ENCODE results near the gene KCNMA1.

The KCNMA1 gene

DNA sequence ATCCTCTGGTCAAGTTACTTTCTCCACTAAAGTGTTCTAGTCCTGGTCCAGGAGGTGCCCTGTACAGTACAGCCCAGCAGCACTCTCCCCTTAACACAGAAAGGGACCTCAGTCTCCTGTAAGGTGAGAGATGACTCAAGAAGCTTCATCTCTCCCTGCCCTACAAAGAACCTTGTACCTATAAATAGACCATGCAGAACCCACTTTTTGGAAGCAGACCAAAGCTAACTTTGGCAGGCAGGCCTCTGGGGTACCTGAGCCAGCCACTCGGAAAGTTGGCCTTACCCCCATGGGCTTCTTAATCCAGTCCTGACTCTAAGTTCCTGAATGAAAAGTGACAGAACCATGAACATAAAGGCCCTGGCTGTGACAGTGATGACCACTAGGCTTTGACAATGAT is 454.8 kb downstream of the KCNMA1 start:
- Histone ChIP-seq H3K4me1 (ENCODE audit: control insufficient read depth, insufficient read depth, low read length) (0 out of 2 replicates have a peak, but pooled peaks cover 2% of the 10 kb centered on the region), H3K9me3 (ENCODE audit: control insufficient read depth, insufficient read depth, low read length) (no peaks in the 10 kb centered on the region), H3K4me3 (ENCODE audit: low read length) (no peak overlapping the region), H3K36me3 (ENCODE audit: control insufficient read depth, insufficient read depth, low read length) (no peaks in the 10 kb centered on the region), H3K27ac (ENCODE audit: low read length) (no peak overlapping the region), H3K27me3 (ENCODE audit: control insufficient read depth, insufficient read depth, low read length) (no peaks in the 10 kb centered on the region)
- no CpG with 5 or more reads among the region's 1 CpG for WGBS (ENCODE audit: insufficient coverage, insufficient read length)
- DNase-seq (ENCODE audit: low read depth, low spot score): no peak

GRCh38 chr10:77180794-77181193 is 456.8 kb downstream of the KCNMA1 start:
- Histone ChIP-seq H3K4me3 (ENCODE audit: low read length) (no peak overlapping the region), H3K27ac (ENCODE audit: low read length) (no peak overlapping the region)
- WGBS (ENCODE audit: insufficient coverage, insufficient read length): no CpG with 5 or more reads among the region's 2 CpGs

DNA sequence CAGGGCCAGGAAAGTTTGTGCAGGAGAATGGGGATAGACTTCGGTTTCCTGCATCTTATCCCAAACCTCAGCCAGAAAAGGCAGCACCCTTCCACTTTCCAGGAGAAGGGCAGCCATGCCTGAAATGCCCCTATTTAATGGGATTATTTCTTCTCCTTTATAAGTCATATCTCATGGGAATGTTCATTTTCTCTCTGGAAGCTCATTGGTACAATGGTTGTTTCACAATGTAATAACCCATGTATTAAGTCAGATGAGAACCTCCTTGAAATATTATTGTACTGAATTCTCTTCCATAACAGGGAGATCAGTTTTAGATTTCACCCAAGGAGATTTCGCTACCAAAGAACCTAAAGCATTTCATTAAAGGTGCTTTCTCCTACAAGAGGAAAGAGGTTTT is 457.5 kb downstream of the KCNMA1 start:
- Histone ChIP-seq H3K9me3 (ENCODE audit: control insufficient read depth, insufficient read depth, low read length) (no peaks in the 10 kb centered on the region), H3K4me1 (ENCODE audit: control insufficient read depth, insufficient read depth, low read length) (0 out of 2 replicates have a peak, but pooled peaks cover 2% of the 10 kb centered on the region), H3K27me3 (ENCODE audit: control insufficient read depth, insufficient read depth, low read length) (no peaks in the 10 kb centered on the region), H3K4me3 (ENCODE audit: low read length) (no peak overlapping the region), H3K36me3 (ENCODE audit: control insufficient read depth, insufficient read depth, low read length) (no peaks in the 10 kb centered on the region), H3K27ac (ENCODE audit: low read length) (no peak overlapping the region)
- WGBS (ENCODE audit: insufficient coverage, insufficient read length): no CpG with 5 or more reads among the region's 2 CpGs
- DNase-seq (ENCODE audit: low read depth, low spot score): no peak

More at GRCh38 chr10:77180794-77181193, 456.8 kb downstream of the KCNMA1 start:
- H3K27me3 ChIP-seq (ENCODE audit: control insufficient read depth, insufficient read depth, low read length): no peaks in the 10 kb centered on the region
- 0 out of 2 replicates have a peak, but pooled peaks cover 2% of the 10 kb centered on the region for H3K4me1 ChIP-seq (ENCODE audit: control insufficient read depth, insufficient read depth, low read length)
- H3K9me3 ChIP-seq (ENCODE audit: control insufficient read depth, insufficient read depth, low read length): no peaks in the 10 kb centered on the region
- no peak for DNase-seq (ENCODE audit: low read depth, low spot score)
- no peaks in the 10 kb centered on the region for H3K36me3 ChIP-seq (ENCODE audit: control insufficient read depth, insufficient read depth, low read length)

- Histone ChIP-seq H3K36me3 (ENCODE audit: control insufficient read depth, insufficient read depth, low read length) (no peaks in the 10 kb centered on the region), H3K27ac (ENCODE audit: low read length) (no peak overlapping the region), H3K27me3 (ENCODE audit: control insufficient read depth, insufficient read depth, low read length) (no peaks in the 10 kb centered on the region), H3K4me3 (ENCODE audit: low read length) (no peak overlapping the region), H3K4me1 (ENCODE audit: control insufficient read depth, insufficient read depth, low read length) (0 out of 2 replicates have a peak, but pooled peaks cover 2% of the 10 kb centered on the region), H3K9me3 (ENCODE audit: control insufficient read depth, insufficient read depth, low read length) (no peaks in the 10 kb centered on the region)
- WGBS (ENCODE audit: insufficient coverage, insufficient read length): no CpG with 5 or more reads among the region's 12 CpGs
- DNase-seq (ENCODE audit: low read depth, low spot score): no peak
Measured at GRCh38 chr10:77179015-77179695, 458.5 kb downstream of the KCNMA1 start.

DNA sequence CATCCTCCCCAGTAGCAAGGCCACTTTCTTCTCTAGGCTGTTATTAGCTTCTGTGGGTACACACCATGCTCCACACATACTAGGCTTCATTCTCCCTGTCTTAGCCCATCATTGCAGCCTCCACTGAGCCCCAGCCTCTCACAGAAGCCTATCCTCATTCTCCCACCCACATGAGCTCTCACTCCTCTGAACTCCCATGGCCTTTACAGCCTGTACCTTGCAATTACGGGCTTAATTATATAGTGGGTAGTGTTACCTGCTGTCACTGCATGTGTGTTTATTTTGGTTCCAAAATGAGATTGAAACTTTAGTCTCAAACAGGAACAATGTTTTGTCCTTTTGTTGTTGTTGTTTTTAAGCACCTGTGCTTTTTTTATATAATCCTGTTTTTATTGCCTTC is 460.0 kb downstream of the KCNMA1 start:
- no peak for DNase-seq (ENCODE audit: low read depth, low spot score)
- no CpG with 5 or more reads among the region's 1 CpG for WGBS (ENCODE audit: insufficient coverage, insufficient read length)

DNA sequence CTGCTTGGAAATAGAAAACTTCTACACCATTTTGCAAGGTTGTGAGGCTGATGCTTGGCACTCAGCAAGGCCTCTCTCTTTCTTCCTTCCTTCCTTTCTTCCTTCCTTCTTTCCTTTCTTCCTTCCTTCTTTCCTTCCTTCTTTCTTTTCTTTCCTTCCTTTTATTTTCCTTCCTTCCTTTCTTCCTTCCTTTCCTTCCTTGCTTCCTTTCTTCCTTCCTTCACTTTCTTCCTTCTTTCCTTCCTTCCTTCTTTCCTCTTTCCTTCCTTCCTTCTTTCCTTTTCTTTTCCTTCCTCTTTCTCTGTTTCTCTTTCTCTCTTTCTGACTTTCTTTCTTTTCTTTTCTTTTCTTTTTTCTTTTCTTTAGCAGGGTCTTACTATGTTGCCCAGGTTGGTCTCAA is 460.4 kb downstream of the KCNMA1 start:
- Histone ChIP-seq H3K36me3 (ENCODE audit: control insufficient read depth, insufficient read depth, low read length) (no peaks in the 10 kb centered on the region), H3K4me3 (ENCODE audit: low read length) (no peak overlapping the region), H3K27me3 (ENCODE audit: control insufficient read depth, insufficient read depth, low read length) (no peaks in the 10 kb centered on the region), H3K4me1 (ENCODE audit: control insufficient read depth, insufficient read depth, low read length) (0 out of 2 replicates have a peak, but pooled peaks cover 2% of the 10 kb centered on the region), H3K27ac (ENCODE audit: low read length) (no peak overlapping the region), H3K9me3 (ENCODE audit: control insufficient read depth, insufficient read depth, low read length) (no peaks in the 10 kb centered on the region)
- DNase-seq (ENCODE audit: low read depth, low spot score): no peak

More for the DNA sequence above, 460.0 kb downstream of the KCNMA1 start:
- no peak overlapping the region for H3K4me3 ChIP-seq (ENCODE audit: low read length)
- H3K36me3 ChIP-seq (ENCODE audit: control insufficient read depth, insufficient read depth, low read length): no peaks in the 10 kb centered on the region
- H3K9me3 ChIP-seq (ENCODE audit: control insufficient read depth, insufficient read depth, low read length): no peaks in the 10 kb centered on the region
- H3K4me1 ChIP-seq (ENCODE audit: control insufficient read depth, insufficient read depth, low read length): 0 out of 2 replicates have a peak, but pooled peaks cover 2% of the 10 kb centered on the region
- H3K27me3 ChIP-seq (ENCODE audit: control insufficient read depth, insufficient read depth, low read length): no peaks in the 10 kb centered on the region
- H3K27ac ChIP-seq (ENCODE audit: low read length): no peak overlapping the region

- Histone ChIP-seq H3K4me1 (ENCODE audit: control insufficient read depth, insufficient read depth, low read length) (0 out of 2 replicates have a peak, but pooled peaks cover 2% of the 10 kb centered on the region), H3K27me3 (ENCODE audit: control insufficient read depth, insufficient read depth, low read length) (no peaks in the 10 kb centered on the region), H3K4me3 (ENCODE audit: low read length) (no peak overlapping the region), H3K36me3 (ENCODE audit: control insufficient read depth, insufficient read depth, low read length) (no peaks in the 10 kb centered on the region), H3K27ac (ENCODE audit: low read length) (no peak overlapping the region), H3K9me3 (ENCODE audit: control insufficient read depth, insufficient read depth, low read length) (no peaks in the 10 kb centered on the region)
- WGBS (ENCODE audit: insufficient coverage, insufficient read length): no CpG with 5 or more reads among the region's 3 CpGs
- DNase-seq (ENCODE audit: low read depth, low spot score): no peak
Measured at GRCh38 chr10:77176232-77176631, 461.4 kb downstream of the KCNMA1 start.

GRCh38 chr10:77175631-77176222 is 461.9 kb downstream of the KCNMA1 start:
- Histone ChIP-seq H3K9me3 (ENCODE audit: control insufficient read depth, insufficient read depth, low read length) (no peaks in the 10 kb centered on the region), H3K4me3 (ENCODE audit: low read length) (no peak overlapping the region), H3K27ac (ENCODE audit: low read length) (no peak overlapping the region), H3K4me1 (ENCODE audit: control insufficient read depth, insufficient read depth, low read length) (0 out of 2 replicates have a peak, but pooled peaks cover 2% of the 10 kb centered on the region), H3K27me3 (ENCODE audit: control insufficient read depth, insufficient read depth, low read length) (no peaks in the 10 kb centered on the region), H3K36me3 (ENCODE audit: control insufficient read depth, insufficient read depth, low read length) (no peaks in the 10 kb centered on the region)
- no peak for DNase-seq (ENCODE audit: low read depth, low spot score)
- no CpG with 5 or more reads among the region's 2 CpGs for WGBS (ENCODE audit: insufficient coverage, insufficient read length)

DNA sequence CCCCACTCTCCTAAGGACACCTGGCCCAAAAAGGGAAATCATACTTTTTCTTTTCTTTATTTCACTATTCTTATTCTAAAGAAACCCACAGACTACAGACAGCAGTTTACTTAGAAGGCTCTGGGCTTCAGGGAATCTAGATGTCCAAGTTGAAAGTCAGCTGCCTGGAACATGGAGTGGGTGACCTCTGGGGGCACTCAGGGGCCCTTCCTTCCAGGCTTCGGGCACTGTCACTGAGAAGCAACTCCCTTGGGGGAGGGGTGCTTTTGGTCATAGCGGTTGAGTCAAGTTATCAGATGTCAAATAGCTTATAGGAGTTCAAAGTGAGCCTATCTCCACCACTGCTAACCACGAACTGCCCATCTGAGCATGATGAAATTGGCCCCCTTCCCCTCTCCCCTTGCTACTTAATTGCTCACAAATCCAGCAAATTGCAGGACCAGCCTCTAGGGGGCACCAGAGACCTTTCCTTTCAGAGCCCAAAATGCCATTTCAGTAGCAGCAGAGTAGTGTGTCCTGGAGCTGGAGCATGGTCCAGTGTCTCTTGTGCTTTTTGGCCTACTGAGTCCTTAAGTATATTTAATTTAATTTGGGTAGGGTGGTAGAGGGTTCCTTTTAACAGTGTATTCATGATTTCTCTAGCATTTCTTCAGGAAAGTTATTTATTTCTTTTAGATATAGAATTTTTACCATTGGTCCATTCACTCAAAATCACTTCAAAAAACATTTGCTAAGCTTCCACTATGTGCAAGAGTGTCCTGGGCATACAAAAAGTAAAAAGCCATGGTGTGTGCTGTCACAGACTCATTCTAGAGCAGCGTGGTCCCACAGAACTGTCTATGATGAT is 463.8 kb downstream of the KCNMA1 start:
- DNase-seq (ENCODE audit: low read depth, low spot score): peak; percentile 76
- no peaks in the 10 kb centered on the region for H3K9me3 ChIP-seq (ENCODE audit: control insufficient read depth, insufficient read depth, low read length)
- no peaks in the 10 kb centered on the region for H3K4me1 ChIP-seq (ENCODE audit: control insufficient read depth, insufficient read depth, low read length)
- no peak overlapping the region for H3K4me3 ChIP-seq (ENCODE audit: low read length)
- no CpG with 5 or more reads among the region's 4 CpGs for whole genome bisulfite sequencing (ENCODE audit: insufficient coverage, insufficient read length)
- H3K27ac ChIP-seq (ENCODE audit: low read length): no peak overlapping the region
- no peaks in the 10 kb centered on the region for H3K27me3 ChIP-seq (ENCODE audit: control insufficient read depth, insufficient read depth, low read length)
- no peaks in the 10 kb centered on the region for H3K36me3 ChIP-seq (ENCODE audit: control insufficient read depth, insufficient read depth, low read length)

- Histone ChIP-seq H3K36me3 (ENCODE audit: control insufficient read depth, insufficient read depth, low read length) (no peaks in the 10 kb centered on the region), H3K27me3 (ENCODE audit: control insufficient read depth, insufficient read depth, low read length) (no peaks in the 10 kb centered on the region), H3K4me3 (ENCODE audit: low read length) (no peak overlapping the region), H3K9me3 (ENCODE audit: control insufficient read depth, insufficient read depth, low read length) (no peaks in the 10 kb centered on the region), H3K27ac (ENCODE audit: low read length) (no peak overlapping the region), H3K4me1 (ENCODE audit: control insufficient read depth, insufficient read depth, low read length) (no peaks in the 10 kb centered on the region)
- DNase-seq (ENCODE audit: low read depth, low spot score): no peak
- WGBS (ENCODE audit: insufficient coverage, insufficient read length): no CpG with 5 or more reads among the region's 4 CpGs
Measured at GRCh38 chr10:77172086-77172485, 465.5 kb downstream of the KCNMA1 start.

Data from iPS DF 6.9 (cell line).